H1 (cell line): ENCODE measurements around the gene NECAB3. TPM values are rescaled to one million over a fixed set of nuclear protein-coding genes. Genes with fewer than 3 reads are reported as not detected.

Source experiments
- CTCF ChIA-PET: fragments of 300-600 bp; sonication (Branson Sonifier 250); formaldehyde crosslinking; loops from one replicate; lab custom pipeline; 2021; ENCODE audit not compliant: partially characterized antibody; lab: Charles Lee
- POLR2A ChIA-PET: fragments of 300-600 bp; sonication (Branson Sonifier 250); formaldehyde crosslinking; loops from one replicate; lab custom pipeline; 2021; ENCODE audit warnings: inconsistent platforms; ENCODE audit not compliant: partially characterized antibody; lab: Charles Lee
- DNase-seq, 2 experiments: peaks; one replicate each; pipeline versions ENCODE4 v3.0.0 to v3.0.0-alpha.2; 2010 to 2022; ENCODE audit warnings: low spot score in 2 of 2, low read depth in 1 of 2, mixed read lengths in 1 of 2
- FAIRE-seq: peaks from 2 replicates; lab custom pipeline; 2011; peaks lifted over from hg19 to GRCh38; lab: Jason Lieb, UNC
- H2AFZ ChIP-seq: 2 replicates; pipeline ENCODE4 v1.8.1; 2012; ENCODE audit warnings: low read length, inconsistent platforms
- H2AK5ac ChIP-seq: 2 replicates; pipeline ENCODE4 v1.6.1; 2013; ENCODE audit warnings: low read depth, low read length
- H2BK120ac ChIP-seq: replicated peaks from 2 replicates; pipeline ENCODE3; 2013; ENCODE audit warnings: low read depth, low read length, inconsistent platforms
- H2BK12ac ChIP-seq: 2 replicates; pipeline ENCODE4 v1.6.1; 2013; ENCODE audit warnings: low read depth, low read length
- H2BK15ac ChIP-seq: 2 replicates; pipeline ENCODE4 v1.6.1; 2013; ENCODE audit warnings: low read length
- H2BK20ac ChIP-seq: 2 replicates; pipeline ENCODE4 v1.6.1; 2013; ENCODE audit warnings: low read length
- H2BK5ac ChIP-seq: 2 replicates; pipeline ENCODE4 v1.6.1; 2013; ENCODE audit warnings: low read depth, low read length
- H3K14ac ChIP-seq: 2 replicates; pipeline ENCODE4 v1.6.1; 2013; ENCODE audit warnings: inconsistent platforms; ENCODE audit not compliant: insufficient read length
- H3K18ac ChIP-seq: 2 replicates; pipeline ENCODE4 v1.6.1; 2013; ENCODE audit warnings: low read length; ENCODE audit errors: extremely low read depth
- H3K23ac ChIP-seq: 2 replicates; pipeline ENCODE4 v1.6.1; 2013; ENCODE audit warnings: inconsistent platforms; ENCODE audit not compliant: insufficient read length
- H3K23me2 ChIP-seq: 2 replicates; pipeline ENCODE4 v1.6.1; 2013; ENCODE audit warnings: low read depth, low read length
- H3K27ac ChIP-seq: 2 replicates; pipeline ENCODE4 v1.6.1; 2011; ENCODE audit warnings: low read depth, low read length, inconsistent platforms
- H3K27me3 ChIP-seq, 4 experiments: replicated peaks in 1 of 4; 1 replicate in 1 of 4; 2 replicates in 3 of 4; pipeline versions ENCODE4 v1.6.1 to v1.8.1; 2011 to 2013; ENCODE audit warnings: low read length in 3 of 4, mild to moderate bottlenecking in 3 of 4, inconsistent platforms in 2 of 4, mixed read lengths in 2 of 4, moderate library complexity in 1 of 4; ENCODE audit not compliant: control insufficient read depth in 3 of 4, insufficient read depth in 3 of 4; ENCODE audit errors: extremely low read depth in 1 of 4
- H3K36me3 ChIP-seq, 4 experiments: 2 replicates each; pipeline versions ENCODE4 v1.6.1 to v1.8.1; 2011 to 2013; ENCODE audit warnings: mild to moderate bottlenecking in 4 of 4, low read length in 3 of 4, moderate library complexity in 2 of 4, control low read depth in 1 of 4, inconsistent platforms in 1 of 4; ENCODE audit not compliant: insufficient read depth in 4 of 4, control insufficient read depth in 2 of 4
- H3K4ac ChIP-seq: replicated peaks from 2 replicates; pipeline ENCODE3; 2013; ENCODE audit warnings: low read length, low read depth, mixed read lengths, inconsistent platforms; ENCODE audit not compliant: insufficient read length
- H3K4me1 ChIP-seq, 4 experiments: replicated peaks in 1 of 4; 1 replicate in 1 of 4; 2 replicates in 3 of 4; pipeline versions ENCODE4 v1.6.1 to v1.8.1; 2011 to 2013; ENCODE audit warnings: low read length in 3 of 4, inconsistent platforms in 2 of 4, mixed read lengths in 1 of 4; ENCODE audit not compliant: insufficient read depth in 4 of 4, control insufficient read depth in 3 of 4
- H3K4me2 ChIP-seq, 2 experiments: 2 replicates each; pipeline versions ENCODE4 v1.6.1 to v1.8.1; 2011 to 2013; ENCODE audit warnings: low read depth in 2 of 2, low read length in 2 of 2, control low read depth in 1 of 2, inconsistent platforms in 1 of 2, mild to moderate bottlenecking in 1 of 2; ENCODE audit not compliant: insufficient read depth in 1 of 2
- H3K4me3 ChIP-seq, 4 experiments: fragments of 200-600, 300-600 bp in 1 of 4; sonication (generic), shearing (Covaris generic), sonication (Bioruptor Twin) in 1 of 4; 2 replicates each; pipeline versions ENCODE4 v1.5.1 to v1.8.1; 2011 to 2016; ENCODE audit warnings: low read length in 4 of 4, low read depth in 3 of 4, control low read depth in 2 of 4, inconsistent platforms in 2 of 4, mild to moderate bottlenecking in 2 of 4, mixed read lengths in 1 of 4, moderate library complexity in 1 of 4; ENCODE audit not compliant: insufficient read depth in 2 of 4; ENCODE audit errors: extremely low read depth in 1 of 4
- H3K56ac ChIP-seq: replicated peaks from 2 replicates; pipeline ENCODE3; 2013; ENCODE audit warnings: low read depth, mild to moderate bottlenecking, mixed read lengths, low read length, inconsistent platforms; ENCODE audit not compliant: insufficient read length
- H3K79me1 ChIP-seq: 2 replicates; pipeline ENCODE4 v1.6.1; 2013; ENCODE audit warnings: low read depth, low read length, control low read depth
- H3K79me2 ChIP-seq, 2 experiments: 2 replicates each; pipeline versions ENCODE4 v1.6.1 to v1.8.1; 2012 to 2013; ENCODE audit warnings: low read length in 2 of 2, mild to moderate bottlenecking in 2 of 2, inconsistent platforms in 1 of 2; ENCODE audit not compliant: insufficient read depth in 2 of 2, control insufficient read depth in 1 of 2
- H3K9ac ChIP-seq, 4 experiments: replicated peaks in 1 of 4; 1 replicate in 1 of 4; 2 replicates in 3 of 4; pipeline versions ENCODE4 v1.6.1 to v1.8.1; 2011 to 2013; ENCODE audit warnings: low read depth in 3 of 4, low read length in 3 of 4, control low read depth in 2 of 4, mild to moderate bottlenecking in 2 of 4, moderate library complexity in 2 of 4, inconsistent platforms in 1 of 4; ENCODE audit errors: extremely low read depth in 1 of 4
- H3K9me3 ChIP-seq, 2 experiments: 2 replicates each; pipeline versions ENCODE4 v1.6.1 to v1.8.1; 2012 to 2013; ENCODE audit warnings: mild to moderate bottlenecking in 2 of 2, moderate library complexity in 2 of 2, control low read depth in 1 of 2, inconsistent platforms in 1 of 2, low read depth in 1 of 2, low read length in 1 of 2, mixed read lengths in 1 of 2; ENCODE audit not compliant: insufficient read depth in 2 of 2
- H4K20me1 ChIP-seq, 2 experiments: replicated peaks in 1 of 2; 2 replicates each; pipeline versions ENCODE3 to v1.8.1; 2011 to 2013; ENCODE audit warnings: inconsistent platforms in 2 of 2, low read length in 2 of 2, mild to moderate bottlenecking in 1 of 2; ENCODE audit not compliant: insufficient read depth in 2 of 2, control insufficient read depth in 1 of 2
- H4K5ac ChIP-seq: 2 replicates; pipeline ENCODE4 v1.6.1; 2013; ENCODE audit warnings: low read length, low read depth, mixed read lengths, inconsistent platforms; ENCODE audit not compliant: insufficient read length
- H4K8ac ChIP-seq: 2 replicates; pipeline ENCODE4 v1.8.0; 2013; ENCODE audit warnings: mild to moderate bottlenecking, moderate library complexity, low read length, inconsistent platforms; ENCODE audit not compliant: insufficient read depth; ENCODE audit errors: extremely low read depth
- H4K91ac ChIP-seq: replicated peaks from 2 replicates; pipeline ENCODE3; 2013; ENCODE audit warnings: low read length, mixed read lengths, inconsistent platforms; ENCODE audit not compliant: insufficient read length
- CBX8 ChIP-seq: fragments of 300-800, 300-1000 bp; sonication (generic); IDR thresholded peaks from 2 replicates; pipeline ENCODE4 v1.7.1; 2016; ENCODE audit warnings: low read depth, low read length, borderline replicate concordance
- EP300 ChIP-seq, 2 experiments: IDR thresholded peaks; 1 replicate in 1 of 2; 2 replicates in 1 of 2; pipeline ENCODE4 v1.6.1; 2011 to 2012; ENCODE audit warnings: low read depth in 2 of 2, low read length in 2 of 2, mild to moderate bottlenecking in 2 of 2, borderline replicate concordance in 1 of 2, inconsistent platforms in 1 of 2, moderate library complexity in 1 of 2
- KDM4A ChIP-seq: IDR thresholded peaks from one replicate; pipeline ENCODE4 v1.7.1; 2012; ENCODE audit warnings: low read depth, mild to moderate bottlenecking, moderate library complexity, low read length, inconsistent platforms; ENCODE audit not compliant: severe bottlenecking
- KDM5A ChIP-seq: fragments of 200-600 bp; IDR thresholded peaks from 2 replicates; pipeline ENCODE4 v1.7.1; 2012; ENCODE audit warnings: mild to moderate bottlenecking, low read length, inconsistent platforms, mixed read lengths
- POLR2AphosphoS5 ChIP-seq: IDR thresholded peaks from 2 replicates; pipeline ENCODE4 v1.6.1; 2011; ENCODE audit warnings: low read depth, low read length
- RAD21 ChIP-seq, 2 experiments: IDR thresholded peaks in 1 of 2; conservative IDR thresholded peaks in 1 of 2; 2 replicates each; pipeline ENCODE4 v1.6.1; 2011; ENCODE audit warnings: low read depth in 2 of 2, low read length in 2 of 2, improper control_type of control experiment in 1 of 2, inconsistent platforms in 1 of 2, mild to moderate bottlenecking in 1 of 2, moderate library complexity in 1 of 2
- TAF7 ChIP-seq: optimal IDR thresholded peaks from 2 replicates; pipeline ENCODE3; 2011; ENCODE audit warnings: low read depth, mild to moderate bottlenecking, inconsistent platforms, low read length, moderate library complexity, borderline replicate concordance
- USF2 ChIP-seq: IDR thresholded peaks from 2 replicates; pipeline ENCODE4 v1.6.1; 2011; ENCODE audit warnings: low read length, improper control_type of control experiment
- YY1 ChIP-seq: IDR thresholded peaks from 2 replicates; pipeline ENCODE4 v1.6.1; 2011; ENCODE audit warnings: low read depth, mild to moderate bottlenecking, low read length
- WGBS, 2 experiments: shearing (Covaris generic) in 1 of 2; methylation state at CpG; one replicate each; pipeline versions ENCODE4 v1.1.6 to v1.1.7; 2013 to 2015; ENCODE audit warnings: low lambda C conversion rate in 2 of 2, mixed read lengths in 2 of 2, inconsistent platforms in 1 of 2, low coverage in 1 of 2, missing lambda C conversion rate in 1 of 2; ENCODE audit not compliant: insufficient replicate concordance in 2 of 2, insufficient coverage in 1 of 2, insufficient read length in 1 of 2; ENCODE audit errors: extremely low coverage in 1 of 2, missing lambda C conversion rate in 1 of 2; 5-methylcytosine and 5-hydroxymethylcytosine counted together
- polyA plus RNA-seq, 7 experiments: library from polyadenylated mRNA; depleted of rRNA in 3 of 7; stranded (reverse) in 5 of 7; unstranded in 2 of 7; fragments of >200 nt in 5 of 7; fragments of 200-250 nt in 2 of 7; gene quantifications; 1 replicate in 5 of 7; 2 replicates in 1 of 7; 4 replicates in 1 of 7; pipeline versions ENCODE4 v1.2.1 to v1.2.3, GENCODE V29; 2011 to 2013; ENCODE audit warnings: missing spikeins in 2 of 7, mixed read lengths in 2 of 7
- total RNA-seq: library from RNA; stranded (reverse); fragmentation: NEBNext Ultra II Directional; extraction: Animal tissue kit (Norgen Biotek cat#: 25700); gene quantifications from 2 replicates; pipeline ENCODE4 v1.2.1, GENCODE V29; 2021

Gene NECAB3
- total and polyA plus RNA-seq, 2 of the 8 experiments (the other 6 are each of a cell fraction or from before 2014, with no cell fraction given), result 20.5 to 46.2 TPM

GRCh38 chr20:33636776-33637175 is 37.5 kb downstream of the NECAB3 start:
- peaks cover 0 to 22% (median 2%) of the 10 kb centered on the region in 4 experiments; a peak in 4 of 8 replicates for H3K36me3 ChIP-seq
- POLR2A ChIA-PET, result interaction anchor here (0.8 kb wide), 1 partner anchor 11 kb away, joined by 3 read pairs; no protein-coding TSS in a partner anchor

More at GRCh38 chr20:33636776-33637175, 37.5 kb downstream of the NECAB3 start:
- no peaks in the 10 kb centered on the region for H3K9me3 ChIP-seq
- no peak overlapping the region for H3K14ac ChIP-seq
- no peak overlapping the region for H3K4me3 ChIP-seq
- 94% methylated on average over 1 of the region's 1 CpG; no CpG with 5 or more reads in 1 of the 2 experiments for WGBS, 2 experiments
- H3K56ac ChIP-seq, result no peak overlapping the region
- TF ChIP-seq POLR2AphosphoS5 (no peak), YY1 (no peak), KDM4A (no peak), USF2 (no peak), RAD21 (IDR thresholded peaks at IDR 0.05 in 1 of 2, conservative IDR thresholded peaks at IDR 0.05 in 1 of 2; ENCODE audit: low read depth in 2 of 2, low read length in 2 of 2) (no peak), TAF7 (no peak), EP300 (IDR thresholded peaks at IDR 0.05; ENCODE audit: borderline replicate concordance in 1 of 2, low read depth in 2 of 2, low read length in 2 of 2) (no peak), CBX8 (no peak), KDM5A (no peak)
- TF ChIP-seq, all 59 proteins: peak for 0
- Histone ChIP-seq H3K23ac (no peak overlapping the region), H3K4me1 (no peaks in the 10 kb centered on the region), H2BK15ac (no peak overlapping the region), H2BK120ac (no peak overlapping the region), H3K23me2 (no peaks in the 10 kb centered on the region), H4K5ac (no peak overlapping the region), H2BK20ac (no peak overlapping the region), H3K4me2 (no peak overlapping the region), H4K91ac (no peak overlapping the region), H2BK12ac (no peak overlapping the region), H3K4ac (no peak overlapping the region), H3K27me3 (no peaks in the 10 kb centered on the region), H3K18ac (no peak overlapping the region), H2AK5ac (no peak overlapping the region), H4K8ac (no peak overlapping the region), H3K27ac (no peak overlapping the region), H2BK5ac (no peak overlapping the region), H3K9ac (no peak overlapping the region), H3K79me1 (no peaks in the 10 kb centered on the region), H4K20me1 (no peaks in the 10 kb centered on the region), H3K79me2 (no peaks in the 10 kb centered on the region), H2AFZ (no peak overlapping the region)
- CTCF ChIA-PET, result no interaction called here
- no peak for FAIRE-seq
- DNase-seq, result no peak
